Common myeloid progenitor, CD34-positive (primary cell): Measurements from ENCODE around the gene CDV3.
A peak's percentile ranks its signal among the peaks of the same experiment; 100 is the strongest.
"Not testable (repeated sequence)": the region's sequence is repeated elsewhere in the genome, so short reads cannot be mapped to it uniquely, and the experiment has no call there.

ENCODE experiments used
- CTCF ChIA-PET: fragments of 350-600 bp; sonication (Branson Sonifier 250); formaldehyde crosslinking; loops from one replicate; lab custom pipeline; 2021; ENCODE audit warnings: antibody characterized with exemption; lab: Charles Lee
- POLR2A ChIA-PET: fragments of 350-600 bp; sonication (Branson Sonifier 250); formaldehyde crosslinking; loops from one replicate; lab custom pipeline; 2021; ENCODE audit warnings: antibody characterized with exemption; lab: Charles Lee
- DNase-seq, 3 donors: peaks; one replicate each; pipeline versions ENCODE4 v3.0.0 to v3.0.0-alpha.2; 2013
- H3K27ac ChIP-seq, 2 experiments: 1 replicate in 1 of 2; 2 replicates in 1 of 2; pipeline ENCODE4 v1.7.0; 2013; ENCODE audit warnings: inconsistent platforms in 2 of 2, low read length in 2 of 2, mild to moderate bottlenecking in 2 of 2, low read depth in 1 of 2, moderate library complexity in 1 of 2; ENCODE audit not compliant: severe bottlenecking in 2 of 2, insufficient read depth in 1 of 2, poor library complexity in 1 of 2
- H3K27me3 ChIP-seq, 5 experiments: replicated peaks in 2 of 5; 1 replicate in 3 of 5; 2 replicates in 2 of 5; pipeline versions ENCODE4 v1.6.1 to v1.7.0; 2013; ENCODE audit warnings: low read length in 4 of 5, mild to moderate bottlenecking in 2 of 5, moderate library complexity in 2 of 5, inconsistent platforms in 1 of 5; ENCODE audit not compliant: insufficient read depth in 5 of 5, control insufficient read depth in 4 of 5
- H3K36me3 ChIP-seq, 4 experiments: 1 replicate in 2 of 4; 2 replicates in 2 of 4; pipeline versions ENCODE4 v1.6.1 to v1.7.0; 2013; ENCODE audit warnings: low read length in 3 of 4, control low read depth in 1 of 4, mild to moderate bottlenecking in 1 of 4; ENCODE audit not compliant: control insufficient read depth in 4 of 4, insufficient read depth in 4 of 4
- H3K4me1 ChIP-seq, 4 experiments: 1 replicate in 3 of 4; 2 replicates in 1 of 4; pipeline versions ENCODE4 v1.6.1 to v1.7.1; 2013; ENCODE audit warnings: low read length in 3 of 4, mild to moderate bottlenecking in 3 of 4, control low read depth in 1 of 4, inconsistent platforms in 1 of 4, moderate library complexity in 1 of 4; ENCODE audit not compliant: control insufficient read depth in 4 of 4, insufficient read depth in 4 of 4; ENCODE audit errors: control extremely low read depth in 1 of 4
- H3K4me3 ChIP-seq, 7 experiments: 1 replicate in 4 of 7; 2 replicates in 3 of 7; pipeline versions ENCODE4 v1.5.1 to v1.7.0; 2013; ENCODE audit warnings: mild to moderate bottlenecking in 7 of 7, low read length in 6 of 7, moderate library complexity in 6 of 7, inconsistent platforms in 2 of 7, low read depth in 2 of 7, control low read depth in 1 of 7; ENCODE audit not compliant: insufficient read depth in 4 of 7, control insufficient read depth in 1 of 7; ENCODE audit errors: extremely low read depth in 1 of 7
- H3K9me3 ChIP-seq, 5 experiments: 1 replicate in 4 of 5; 2 replicates in 1 of 5; pipeline versions ENCODE4 v1.6.1 to v1.7.1; 2013; ENCODE audit warnings: low read length in 4 of 5, mild to moderate bottlenecking in 2 of 5, inconsistent platforms in 1 of 5, low read depth in 1 of 5, moderate library complexity in 1 of 5; ENCODE audit not compliant: control insufficient read depth in 4 of 5, insufficient read depth in 2 of 5; ENCODE audit errors: control extremely low read depth in 1 of 5
- WGBS: methylation state at CpG from one replicate; pipeline ENCODE4 v1.1.5; 2013; ENCODE audit not compliant: insufficient coverage; 5-methylcytosine and 5-hydroxymethylcytosine counted together

The CDV3 gene

DNA sequence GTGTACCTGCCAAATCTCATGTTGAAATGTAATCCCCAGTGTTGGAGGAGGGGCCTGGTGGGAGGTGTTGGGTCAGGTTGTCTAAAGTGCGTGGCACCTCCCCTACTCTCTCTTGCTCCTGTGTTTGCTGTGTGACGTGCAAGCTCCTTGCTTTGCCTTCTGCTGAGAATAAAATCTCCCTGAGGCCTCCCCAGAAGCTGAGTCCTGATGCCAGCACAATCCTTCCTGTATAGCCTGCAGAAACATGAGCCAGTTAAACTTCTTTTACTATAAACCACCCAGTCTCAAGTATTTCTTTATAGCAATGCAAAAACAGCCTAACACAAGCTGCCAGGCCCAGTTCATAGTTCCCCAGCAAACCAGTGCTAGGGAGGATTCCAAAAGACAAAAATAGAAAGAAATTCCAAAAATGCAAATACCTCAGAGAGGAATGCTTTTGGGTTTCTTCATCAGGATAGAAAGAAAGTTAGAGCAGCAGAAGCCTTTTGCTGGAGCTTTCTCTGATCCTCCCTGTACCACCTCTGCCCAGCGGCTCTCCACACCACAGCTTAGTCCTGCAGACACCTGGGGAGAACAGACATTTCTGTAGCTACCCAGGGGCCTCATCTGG is 25.9 kb upstream of the CDV3 start:
- H3K36me3 ChIP-seq = no peaks in the 10 kb centered on the region
- ChIA-PET POLR2A (no interaction called here), CTCF (interaction anchor here (1.2 to 2.2 kb wide), 2 partner anchors 11 to 14 kb away, joined by 3 to 7 read pairs; no protein-coding TSS in a partner anchor)
- peaks cover 0 to 4% (median 0%) of the 10 kb centered on the region in 5 experiments for H3K9me3 ChIP-seq
- no peak overlapping the region for H3K4me3 ChIP-seq
- 100% methylated on average over 2 of the region's 3 CpGs for WGBS
- H3K27me3 ChIP-seq = no peaks in the 10 kb centered on the region
- DNase-seq = no peak
- H3K27ac ChIP-seq = no peak overlapping the region
- H3K4me1 ChIP-seq = peaks cover 0 to 13% (median 2%) of the 10 kb centered on the region in 4 experiments

DNA sequence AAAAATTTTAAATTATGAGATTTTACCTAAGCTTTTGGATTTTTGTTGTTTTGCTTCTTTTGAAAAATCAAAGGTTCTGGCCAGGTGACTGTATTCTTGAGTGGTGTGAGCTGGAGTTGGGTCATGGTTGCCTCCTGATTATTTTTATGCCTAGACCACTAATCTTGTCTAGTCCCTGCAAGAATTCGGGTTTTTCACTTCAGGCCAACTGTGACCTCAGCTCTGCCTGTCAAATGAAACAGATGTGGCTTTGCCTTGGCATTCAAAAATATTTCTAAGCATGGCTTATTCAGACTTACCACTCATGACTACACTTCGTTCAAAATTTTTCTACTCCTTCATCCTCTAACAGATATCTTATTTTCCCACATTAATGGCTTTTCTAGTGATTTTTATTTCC is 25.4 kb upstream of the CDV3 start:
- WGBS = 94% methylated on average over 2 of the region's 2 CpGs
- CTCF ChIA-PET = interaction anchor here (2.2 kb wide), 1 partner anchor 12 kb away, joined by 7 read pairs; no protein-coding TSS in a partner anchor
- H3K27ac ChIP-seq = no peak overlapping the region

DNA sequence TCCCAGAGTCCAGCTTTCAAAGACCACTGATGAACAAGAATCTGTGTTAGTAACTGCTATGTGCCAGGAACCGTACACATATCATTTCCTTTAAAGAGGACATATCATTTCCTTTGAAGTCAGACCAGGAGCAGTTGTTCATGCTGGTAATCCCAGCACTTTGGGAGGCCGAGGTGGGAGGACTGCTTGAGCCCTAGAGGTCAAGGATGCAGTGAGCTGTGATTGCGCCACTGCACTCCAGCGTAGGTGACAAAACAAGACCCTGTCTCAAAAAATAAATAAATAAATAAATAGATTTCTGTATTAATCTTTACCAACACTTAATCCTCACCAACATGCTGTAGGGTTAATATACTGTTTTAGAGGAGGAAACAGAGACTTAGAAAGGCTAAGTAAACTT is 23.9 kb upstream of the CDV3 start:
- POLR2A ChIA-PET = no interaction called here
- H3K9me3 ChIP-seq = peaks cover 0 to 4% (median 0%) of the 10 kb centered on the region in 5 experiments
- H3K36me3 ChIP-seq = no peaks in the 10 kb centered on the region
- WGBS = 90% methylated on average over 1 of the region's 4 CpGs
- no peak overlapping the region for H3K4me3 ChIP-seq
- no peaks in the 10 kb centered on the region for H3K27me3 ChIP-seq
- H3K4me1 ChIP-seq = peaks cover 0 to 13% (median 2%) of the 10 kb centered on the region in 4 experiments
- H3K27ac ChIP-seq = no peak overlapping the region
- CTCF ChIA-PET = interaction anchor here (1.3 kb wide), 1 partner anchor 15 kb away, joined by 4 read pairs; no protein-coding TSS in a partner anchor
- no peak for DNase-seq

More for the DNA sequence above, 25.4 kb upstream of the CDV3 start:
- Histone ChIP-seq H3K4me3 (no peak overlapping the region), H3K36me3 (no peaks in the 10 kb centered on the region), H3K27me3 (no peaks in the 10 kb centered on the region), H3K9me3 (peaks cover 0 to 4% (median 0%) of the 10 kb centered on the region in 5 experiments), H3K4me1 (peaks cover 0 to 13% (median 2%) of the 10 kb centered on the region in 4 experiments)
- no peak for DNase-seq
- POLR2A ChIA-PET = no interaction called here

DNA sequence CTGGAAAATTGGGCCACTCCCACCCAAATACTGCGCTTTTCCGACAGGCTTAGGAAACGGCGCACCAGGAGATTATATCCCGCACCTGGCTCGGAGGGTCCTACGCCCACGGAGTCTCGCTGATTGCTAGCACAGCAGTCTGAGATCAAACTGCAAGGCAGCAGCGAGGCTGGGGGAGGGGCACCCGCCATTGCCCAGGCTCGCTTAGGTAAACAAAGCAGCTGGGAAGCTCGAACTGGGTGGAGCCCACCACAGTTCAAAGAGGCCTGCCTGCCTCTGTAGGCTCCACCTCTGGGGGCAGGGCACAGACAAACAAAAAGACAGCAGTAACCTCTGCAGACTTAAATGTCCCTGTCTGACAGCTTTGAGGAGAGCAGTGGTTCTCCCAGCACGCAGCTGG is 21.9 kb upstream of the CDV3 start:
- POLR2A ChIA-PET, H3K36me3 ChIP-seq, H3K27me3 ChIP-seq, DNase-seq, H3K9me3 ChIP-seq, H3K27ac ChIP-seq, H3K4me3 ChIP-seq: not testable (repeated sequence)
- CTCF ChIA-PET = interaction anchor here (0.9 kb wide), 1 partner anchor 23 kb away, joined by 3 read pairs; no protein-coding TSS in a partner anchor
- WGBS = no CpG with 5 or more reads among the region's 14 CpGs
- H3K4me1 ChIP-seq = peaks cover 0 to 13% (median 2%) of the 10 kb centered on the region in 4 experiments

DNA sequence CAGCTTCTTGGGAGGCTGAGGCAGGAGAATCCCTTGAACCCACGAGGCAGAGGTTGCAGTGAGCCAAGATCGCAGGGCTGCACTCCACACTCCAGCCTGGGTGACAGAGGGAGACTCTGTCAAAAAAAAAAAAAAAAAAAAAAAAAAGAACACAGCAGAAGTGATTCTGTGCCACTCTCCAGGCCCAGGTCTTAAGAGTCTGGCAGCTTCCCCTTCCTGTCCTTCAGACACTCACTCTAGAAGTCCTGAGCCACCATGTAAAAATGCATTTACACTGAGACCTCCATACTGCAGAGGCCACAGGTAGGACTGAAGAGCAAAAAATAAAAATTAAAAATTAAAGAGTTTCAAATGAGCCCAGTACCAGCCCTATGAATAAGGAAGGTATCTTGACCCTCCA is 11.8 kb upstream of the CDV3 start:
- CTCF ChIA-PET = interaction anchor here (0.8 to 2.4 kb wide), 2 partner anchors 10 to 123 kb away, joined by 3 to 9 read pairs; no protein-coding TSS in a partner anchor
- WGBS = 100% methylated on average over 1 of the region's 2 CpGs

DNA sequence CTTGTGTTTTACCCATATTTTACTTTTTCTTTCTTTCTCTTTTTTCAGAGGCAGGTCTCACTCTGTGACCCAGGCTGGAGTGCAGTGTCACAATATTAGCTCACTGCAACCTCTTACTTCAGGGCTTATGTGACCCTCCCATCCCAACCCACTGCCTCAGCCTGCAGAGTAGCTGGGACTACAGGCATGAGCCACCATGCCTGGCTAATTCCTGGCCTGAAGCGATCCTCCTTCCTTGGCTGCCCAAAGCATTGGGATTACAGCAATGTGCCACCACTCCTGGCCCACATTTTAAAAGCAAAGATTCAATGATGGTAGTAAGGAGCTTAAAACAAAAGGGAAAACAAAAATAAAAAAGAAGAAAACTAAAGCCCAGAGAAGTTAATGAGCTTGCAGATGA is 11.1 kb upstream of the CDV3 start:
- no peak for DNase-seq
- Histone ChIP-seq H3K4me3 (no peak overlapping the region), H3K4me1 (peaks cover 0 to 10% (median 0%) of the 10 kb centered on the region in 4 experiments), H3K27ac (no peak overlapping the region), H3K27me3 (no peaks in the 10 kb centered on the region), H3K36me3 (no peaks in the 10 kb centered on the region), H3K9me3 (peaks cover 0 to 6% (median 0%) of the 10 kb centered on the region in 5 experiments)
- CTCF ChIA-PET = interaction anchor here (0.8 to 2.4 kb wide), 3 partner anchors 9 to 124 kb away, joined by 3 to 9 read pairs (median 3); no protein-coding TSS in a partner anchor
- POLR2A ChIA-PET = no interaction called here
- no CpG with 5 or more reads among the region's 1 CpG for whole genome bisulfite sequencing

More for the DNA sequence above, 11.8 kb upstream of the CDV3 start:
- Histone ChIP-seq H3K9me3 (peaks cover 0 to 6% (median 0%) of the 10 kb centered on the region in 5 experiments), H3K27ac (no peak overlapping the region), H3K27me3 (no peaks in the 10 kb centered on the region), H3K4me1 (peaks cover 0 to 10% (median 0%) of the 10 kb centered on the region in 4 experiments), H3K4me3 (no peak overlapping the region), H3K36me3 (no peaks in the 10 kb centered on the region)
- peak in 1 of 3 donors; percentile 23 for DNase-seq
- POLR2A ChIA-PET = no interaction called here

DNA sequence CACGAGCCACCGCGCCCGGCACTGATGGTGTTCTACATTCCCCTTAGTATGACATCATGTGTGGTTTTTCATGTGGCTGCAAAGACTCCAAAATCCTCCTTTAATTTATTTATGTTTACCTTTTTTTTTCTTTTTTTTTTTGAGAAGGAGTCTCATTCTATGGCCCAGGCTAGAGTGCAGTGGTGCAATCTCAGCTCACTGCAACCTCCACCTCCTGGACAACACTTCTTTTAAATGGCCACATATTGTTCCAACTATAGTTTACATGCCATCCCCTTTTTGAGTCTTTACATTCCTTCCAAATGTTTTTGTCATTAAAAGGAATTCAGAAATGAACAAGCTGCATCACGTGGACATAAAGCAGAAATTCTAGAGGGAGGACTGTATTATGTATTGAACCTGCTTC is 10.3 kb upstream of the CDV3 start:
- 96% methylated on average over 4 of the region's 5 CpGs for WGBS
- POLR2A ChIA-PET = no interaction called here
- Histone ChIP-seq H3K36me3 (no peaks in the 10 kb centered on the region), H3K4me1 (peaks cover 0 to 10% (median 0%) of the 10 kb centered on the region in 4 experiments), H3K4me3 (no peak overlapping the region), H3K27me3 (no peaks in the 10 kb centered on the region), H3K27ac (no peak overlapping the region), H3K9me3 (peaks cover 0 to 6% (median 0%) of the 10 kb centered on the region in 5 experiments)
- CTCF ChIA-PET = interaction anchor here (0.8 to 2.4 kb wide), 4 partner anchors 9 to 43 kb away, joined by 3 to 9 read pairs (median 3); no protein-coding TSS in a partner anchor
- no peak for DNase-seq
